ENCODE measurements around the gene LMBRD1. TPM values are rescaled to one million over a fixed set of nuclear protein-coding genes. Genes with fewer than 3 reads are reported as not detected.
"Not testable (repeated sequence)": the region's sequence is repeated elsewhere in the genome, so short reads cannot be mapped to it uniquely, and the experiment has no call there.

LMBRD1 gene
- total RNA-seq, 1 donor from 2014 or later: 44.1 TPM

GRCh38 chr6:69798796-69799195 is 2.0 kb upstream of the LMBRD1 start:
- DNase-seq (ENCODE audit: low spot score): not testable (repeated sequence)

- peak; percentile 46 for DNase-seq (ENCODE audit: low spot score)
Observed at GRCh38 chr6:69796073-69796641, 653 bp downstream of the LMBRD1 start.

GRCh38 chr6:69795469-69796072 is 1.2 kb downstream of the LMBRD1 start:
- no peak for DNase-seq (ENCODE audit: low spot score)

GRCh38 chr6:69792292-69792691 is 4.5 kb downstream of the LMBRD1 start:
- no peak for DNase-seq (ENCODE audit: low spot score)

- no peak for DNase-seq (ENCODE audit: low spot score)
Observed at GRCh38 chr6:69791065-69791471, 5.7 kb downstream of the LMBRD1 start.

GRCh38 chr6:69790629-69791028 is 6.2 kb downstream of the LMBRD1 start:
- DNase-seq (ENCODE audit: low spot score): no peak

- DNase-seq (ENCODE audit: low spot score): no peak
Observed at GRCh38 chr6:69789578-69789977, 7.2 kb downstream of the LMBRD1 start.

GRCh38 chr6:69787436-69787835 is 9.4 kb downstream of the LMBRD1 start:
- DNase-seq (ENCODE audit: low spot score): not testable (repeated sequence)

- DNase-seq (ENCODE audit: low spot score): no peak
Observed at GRCh38 chr6:69785697-69786096, 11.1 kb downstream of the LMBRD1 start.

GRCh38 chr6:69784595-69785377 is 12.0 kb downstream of the LMBRD1 start:
- DNase-seq (ENCODE audit: low spot score): no peak

GRCh38 chr6:69783108-69783507 is 13.7 kb downstream of the LMBRD1 start:
- DNase-seq (ENCODE audit: low spot score): no peak

- no peak for DNase-seq (ENCODE audit: low spot score)
Observed at GRCh38 chr6:69780585-69781178, 16.1 kb downstream of the LMBRD1 start.

- DNase-seq (ENCODE audit: low spot score): no peak
Observed at GRCh38 chr6:69775941-69776340, 20.9 kb downstream of the LMBRD1 start.

GRCh38 chr6:69775585-69775849 is 21.3 kb downstream of the LMBRD1 start:
- DNase-seq (ENCODE audit: low spot score): no peak

GRCh38 chr6:69774740-69775584 is 21.8 kb downstream of the LMBRD1 start:
- DNase-seq (ENCODE audit: low spot score): peak; percentile 68

- DNase-seq (ENCODE audit: low spot score): no peak
Observed at GRCh38 chr6:69771158-69771906, 25.5 kb downstream of the LMBRD1 start.

GRCh38 chr6:69768664-69769063 is 28.1 kb downstream of the LMBRD1 start:
- DNase-seq (ENCODE audit: low spot score): no peak

- DNase-seq (ENCODE audit: low spot score): no peak
Observed at GRCh38 chr6:69763763-69764162, 33.0 kb downstream of the LMBRD1 start.

- no peak for DNase-seq (ENCODE audit: low spot score)
Observed at GRCh38 chr6:69761853-69762252, 35.0 kb downstream of the LMBRD1 start.

GRCh38 chr6:69758214-69758613 is 38.6 kb downstream of the LMBRD1 start:
- DNase-seq (ENCODE audit: low spot score): no peak

GRCh38 chr6:69756907-69757306 is 39.9 kb downstream of the LMBRD1 start:
- DNase-seq (ENCODE audit: low spot score): no peak
